WI38 (cell line): ENCODE results near the gene MAGIX.
A peak's percentile ranks its signal among the peaks of the same experiment; 100 is the strongest.

Experiments
- H3K4me3 ChIP-seq: 2 replicates; pipeline ENCODE4 v1.5.1; 2011; ENCODE audit warnings: low read depth, mild to moderate bottlenecking, control low read depth, low read length
- TF ChIP-seq, protein P1 (sequence below): IDR thresholded peaks from 2 replicates; pipeline ENCODE4 v1.5.1; 2012; ENCODE audit warnings: low read depth, mild to moderate bottlenecking, control low read depth, low read length

The MAGIX gene

DNA sequence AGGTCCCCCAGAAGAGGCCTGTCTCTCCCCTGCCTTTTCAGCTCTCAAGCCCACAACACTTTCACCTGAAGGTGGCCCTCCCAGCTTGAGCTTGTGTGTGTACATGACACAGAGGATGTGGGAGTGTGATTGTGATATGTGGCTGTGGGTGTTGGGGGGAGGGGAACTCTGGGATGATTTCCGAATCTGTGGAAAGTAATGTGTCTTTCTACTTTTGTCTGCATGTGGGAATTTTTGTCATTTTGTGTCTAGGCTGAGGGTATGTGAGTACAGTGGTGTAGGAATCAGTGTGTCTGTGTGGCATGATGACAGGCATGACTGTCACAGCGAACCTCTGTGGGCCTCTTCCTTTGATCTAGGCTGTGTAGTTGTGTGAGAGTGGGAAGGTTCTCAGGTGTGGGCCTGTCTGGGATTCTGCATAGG is 31.0 kb downstream of the MAGIX start:
- H3K4me3 ChIP-seq, result no peak overlapping the region
- TF ChIP-seq, protein P1, sequence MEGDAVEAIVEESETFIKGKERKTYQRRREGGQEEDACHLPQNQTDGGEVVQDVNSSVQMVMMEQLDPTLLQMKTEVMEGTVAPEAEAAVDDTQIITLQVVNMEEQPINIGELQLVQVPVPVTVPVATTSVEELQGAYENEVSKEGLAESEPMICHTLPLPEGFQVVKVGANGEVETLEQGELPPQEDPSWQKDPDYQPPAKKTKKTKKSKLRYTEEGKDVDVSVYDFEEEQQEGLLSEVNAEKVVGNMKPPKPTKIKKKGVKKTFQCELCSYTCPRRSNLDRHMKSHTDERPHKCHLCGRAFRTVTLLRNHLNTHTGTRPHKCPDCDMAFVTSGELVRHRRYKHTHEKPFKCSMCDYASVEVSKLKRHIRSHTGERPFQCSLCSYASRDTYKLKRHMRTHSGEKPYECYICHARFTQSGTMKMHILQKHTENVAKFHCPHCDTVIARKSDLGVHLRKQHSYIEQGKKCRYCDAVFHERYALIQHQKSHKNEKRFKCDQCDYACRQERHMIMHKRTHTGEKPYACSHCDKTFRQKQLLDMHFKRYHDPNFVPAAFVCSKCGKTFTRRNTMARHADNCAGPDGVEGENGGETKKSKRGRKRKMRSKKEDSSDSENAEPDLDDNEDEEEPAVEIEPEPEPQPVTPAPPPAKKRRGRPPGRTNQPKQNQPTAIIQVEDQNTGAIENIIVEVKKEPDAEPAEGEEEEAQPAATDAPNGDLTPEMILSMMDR, result no peak

- no peak overlapping the region for H3K4me3 ChIP-seq
- TF ChIP-seq, protein P1, result no peak
These were observed 35.1 kb downstream of the MAGIX start for GRCh38 chrX:49197543-49198087.

DNA sequence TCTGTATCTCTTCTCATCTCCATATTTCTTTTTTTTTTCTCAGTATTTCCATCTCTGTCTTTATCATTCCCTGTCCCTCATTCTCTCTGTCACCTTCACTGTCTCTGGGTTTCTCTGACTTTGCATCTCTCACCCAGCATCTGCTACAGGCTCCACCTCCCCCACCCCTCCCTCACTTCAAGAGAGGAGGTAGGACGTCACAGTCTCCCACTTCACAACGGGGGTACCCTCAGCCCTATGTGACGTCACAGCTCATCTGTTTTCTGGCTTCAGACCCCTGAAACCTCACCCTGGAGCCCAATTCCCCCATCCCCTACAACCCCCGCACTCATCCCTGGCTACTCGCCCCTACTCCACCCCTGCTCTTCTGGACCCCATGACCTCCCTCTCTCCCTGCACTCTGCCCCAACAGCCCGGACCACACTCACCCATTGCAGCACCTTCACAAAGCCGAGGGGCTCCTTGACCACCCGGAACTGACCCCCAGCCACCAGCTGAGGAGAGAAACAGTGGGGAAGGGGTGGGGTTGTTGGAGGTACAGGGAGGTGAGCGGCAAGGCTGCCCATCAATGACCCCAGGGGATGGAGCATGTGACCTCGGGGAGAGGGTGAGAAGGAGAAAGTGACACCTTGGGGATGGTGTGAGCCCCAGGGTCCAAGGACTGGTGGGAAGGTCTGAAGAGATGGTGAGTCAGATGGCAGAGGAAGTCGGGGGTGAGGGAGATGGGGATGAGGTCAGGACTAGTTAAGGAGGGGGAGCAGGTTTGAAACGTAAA is 36.2 kb downstream of the MAGIX start:
- H3K4me3 ChIP-seq, result no peak overlapping the region
- TF ChIP-seq, protein P1, result no peak

- H3K4me3 ChIP-seq, result no peak overlapping the region
- TF ChIP-seq, protein P1, result no peak
These were observed 36.7 kb downstream of the MAGIX start for GRCh38 chrX:49199315-49199595.

DNA sequence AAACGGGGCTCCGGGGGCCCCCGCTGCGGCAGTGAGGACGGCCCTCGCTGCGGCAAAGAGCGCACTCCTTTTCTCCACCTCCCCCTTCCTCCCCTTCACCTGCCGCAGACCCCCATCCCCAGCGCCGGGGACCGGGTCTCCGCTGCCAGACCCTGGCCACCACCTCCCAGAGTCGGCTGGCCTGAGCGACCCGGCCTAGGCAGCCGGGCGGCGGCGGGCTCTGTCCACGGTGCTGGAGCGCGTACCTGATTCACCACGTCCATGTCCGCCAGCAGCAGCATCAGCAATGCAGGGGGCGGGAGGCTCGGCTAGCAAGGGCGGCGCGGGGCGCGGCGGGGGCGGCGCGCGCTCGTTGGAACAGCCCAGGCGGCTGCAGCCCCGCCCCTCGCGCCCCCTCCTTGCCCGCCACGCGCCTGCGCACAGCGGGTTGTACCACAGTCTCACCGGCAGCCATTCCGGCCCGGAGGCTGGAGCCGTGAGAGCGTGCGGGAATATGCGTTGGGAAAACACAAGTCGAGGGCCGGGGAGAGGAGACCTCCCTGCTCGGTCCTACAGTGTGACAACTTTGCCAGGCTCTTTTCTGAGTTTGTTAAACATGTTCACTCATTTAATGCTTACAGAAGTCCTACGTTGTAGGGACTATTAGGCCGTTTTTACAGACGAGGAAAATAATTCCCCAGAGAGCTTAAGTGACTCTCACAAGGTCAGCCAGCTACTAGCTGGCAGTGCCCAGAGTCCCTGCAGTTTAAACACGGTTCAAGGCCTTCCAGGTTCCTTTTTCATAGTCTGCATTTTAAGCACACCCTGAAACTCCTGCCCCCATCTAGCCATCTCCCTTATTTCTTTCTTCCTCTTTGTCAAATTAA is 37.6 kb downstream of the MAGIX start, which contains the start of gene SYP:
SYP (minus strand) TSS at position 288 of the 866 bp plus-strand sequence; CDS start at position 281, 7 bp downstream.
- TF ChIP-seq, protein P1, result no peak
- peak within 1 kb of the TSS; percentile 38 for H3K4me3 ChIP-seq

DNA sequence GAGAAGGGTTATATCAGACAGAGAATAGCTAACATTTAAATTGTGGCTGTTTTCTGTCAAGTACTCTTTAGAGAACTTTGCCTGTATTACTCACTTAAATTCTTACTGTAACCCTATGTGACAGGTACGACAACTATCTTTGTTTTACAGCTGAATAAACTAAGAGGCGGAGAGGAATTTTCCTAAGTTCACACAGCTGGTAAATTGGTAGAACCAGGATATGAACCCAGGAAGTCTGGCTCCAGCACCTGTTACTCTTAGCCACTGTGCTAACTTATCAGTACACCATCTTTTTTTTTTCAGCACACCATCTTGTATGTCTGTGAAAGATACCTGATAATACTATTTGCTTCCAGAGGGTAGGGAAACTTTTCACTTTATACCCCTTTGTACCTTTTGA is 39.5 kb downstream of the MAGIX start:
- TF ChIP-seq, protein P1, result no peak

More for the DNA sequence above, 39.5 kb downstream of the MAGIX start:
- no peak overlapping the region for H3K4me3 ChIP-seq
